Lung microvascular endothelial cell (primary cell): Measurements from ENCODE around the gene SPDYA. TPM values are rescaled to one million over a fixed set of nuclear protein-coding genes. Genes with fewer than 3 reads are reported as not detected.

ENCODE experiments used
- DNase-seq, 2 donors: peaks; one replicate each; pipeline versions ENCODE4 v3.0.0 to v3.0.0-alpha.2; 2010; ENCODE audit warnings: low read depth in 2 of 2
- total RNA-seq: library from RNA; depleted of rRNA; stranded (reverse); fragments of >200 nt; gene quantifications from 2 replicates; pipeline ENCODE4 v1.2.1, GENCODE V29; 2014

Gene SPDYA
- total RNA-seq, 1 donor from 2014 or later, result 0.20 TPM

GRCh38 chr2:28824870-28825269 lies 14.2 kb downstream of the SPDYA start:
- DNase-seq, result no peak

- peak in 1 of 2 donors; percentile 25 for DNase-seq
These were observed 17.7 kb downstream of the SPDYA start for GRCh38 chr2:28828382-28828781.

- no peak for DNase-seq
These were observed 23.3 kb downstream of the SPDYA start for GRCh38 chr2:28833740-28834470.

- DNase-seq, result no peak
These were observed 25.1 kb downstream of the SPDYA start for GRCh38 chr2:28835781-28836180.

GRCh38 chr2:28838971-28839370 lies 28.3 kb downstream of the SPDYA start:
- no peak for DNase-seq

- no peak for DNase-seq
These were observed 31.4 kb downstream of the SPDYA start for GRCh38 chr2:28842042-28842441.

- no peak for DNase-seq
These were observed 44.6 kb downstream of the SPDYA start for GRCh38 chr2:28855193-28855592.

- DNase-seq, result no peak
These were observed 45.3 kb downstream of the SPDYA start for GRCh38 chr2:28855977-28856376.

GRCh38 chr2:28868611-28869010 lies 58.0 kb downstream of the SPDYA start:
- no peak for DNase-seq

- peak in 1 of 2 donors; percentile 20 for DNase-seq
These were observed 59.0 kb downstream of the SPDYA start for GRCh38 chr2:28869494-28870145.

GRCh38 chr2:28870146-28870891 lies 59.7 kb downstream of the SPDYA start, which contains the start of gene TRMT61B:
TRMT61B (minus strand) TSS chr2:28870309; CDS start chr2:28870277, 32 bp downstream.
- DNase-seq, result peak; percentile 96 to 97

GRCh38 chr2:28871620-28872019 lies 61.0 kb downstream of the SPDYA start:
- DNase-seq, result no peak

GRCh38 chr2:28880193-28880592 lies 69.6 kb downstream of the SPDYA start:
- no peak for DNase-seq

- no peak for DNase-seq
These were observed 82.9 kb downstream of the SPDYA start for GRCh38 chr2:28893488-28893887.

- peak; percentile 99 to 100 for DNase-seq
These were observed 84.0 kb downstream of the SPDYA start, which contains the start of gene WDR43 for GRCh38 chr2:28894470-28895188. WDR43 (plus strand) TSS chr2:28894667; CDS start chr2:28894699, 32 bp downstream.

GRCh38 chr2:28895189-28895893 lies 84.7 kb downstream of the SPDYA start:
- peak; percentile 54 to 65 for DNase-seq

- DNase-seq, result peak in 1 of 2 donors; percentile 5
These were observed 86.3 kb downstream of the SPDYA start for GRCh38 chr2:28896906-28897305.

- DNase-seq, result no peak
These were observed 87.4 kb downstream of the SPDYA start for GRCh38 chr2:28898048-28898447.
